ENCODE data around the gene SRA1. TPM values are rescaled to one million over a fixed set of nuclear protein-coding genes. Genes with fewer than 3 reads are reported as not detected.
"Not testable (repeated sequence)": the region's sequence is repeated elsewhere in the genome, so short reads cannot be mapped to it uniquely, and the experiment has no call there.

The SRA1 gene
- 10 to 100 TPM; 24.6 to 27.9 TPM for total RNA-seq

GRCh38 chr5:140557136-140557805, at the start of gene SRA1:
Gene SRA1, minus strand, starts transcription at chr5:140557473. Its CDS starts 21 bp downstream, at chr5:140557452.
- Histone ChIP-seq H3K4me3 (peak within 1 kb of the TSS; percentile 82 to 85), H3K27ac (peak within 1 kb of the TSS; percentile 88 to 95), H3K27me3 (no peaks in the 10 kb centered on the region), H3K9me3 (no peaks in the 10 kb centered on the region), H3K36me3 (peaks cover 4% of the 10 kb centered on the region), H3K4me1 (peaks cover 0 to 36% of the 10 kb centered on the region in 2 donors)
- DNase-seq (ENCODE audit: low spot score) = peak; percentile 97
- TF ChIP-seq CTCF (IDR thresholded peaks at IDR 0.05) = no peak

GRCh38 chr5:140607031-140607430, 49.8 kb upstream of the SRA1 start:
- no peak for DNase-seq (ENCODE audit: low spot score)
- TF ChIP-seq CTCF (IDR thresholded peaks at IDR 0.05) = no peak
- Histone ChIP-seq H3K36me3 (no peaks in the 10 kb centered on the region), H3K27me3 (no peaks in the 10 kb centered on the region), H3K4me1 (no peaks in the 10 kb centered on the region), H3K4me3 (no peak overlapping the region), H3K27ac (no peak overlapping the region), H3K9me3 (no peaks in the 10 kb centered on the region)

- no peak overlapping the region for H3K27ac ChIP-seq
- H3K27me3 ChIP-seq = no peaks in the 10 kb centered on the region
- H3K36me3 ChIP-seq = no peaks in the 10 kb centered on the region
- H3K9me3 ChIP-seq = no peaks in the 10 kb centered on the region
- no peak for DNase-seq (ENCODE audit: low spot score)
- no peak overlapping the region for H3K4me3 ChIP-seq
- no peaks in the 10 kb centered on the region for H3K4me1 ChIP-seq
- no peak for TF ChIP-seq CTCF (IDR thresholded peaks at IDR 0.05)
These were observed 48.6 kb upstream of the SRA1 start for GRCh38 chr5:140605879-140606278.

GRCh38 chr5:140603734-140604133, 46.5 kb upstream of the SRA1 start:
- Histone ChIP-seq H3K4me3 (no peak overlapping the region), H3K27me3 (no peaks in the 10 kb centered on the region), H3K4me1 (no peaks in the 10 kb centered on the region), H3K36me3 (no peaks in the 10 kb centered on the region), H3K27ac (no peak overlapping the region), H3K9me3 (no peaks in the 10 kb centered on the region)
- DNase-seq (ENCODE audit: low spot score) = no peak
- no peak for TF ChIP-seq CTCF (IDR thresholded peaks at IDR 0.05)

- not testable (repeated sequence) for H3K27me3 ChIP-seq; H3K4me1 ChIP-seq; H3K4me3 ChIP-seq; DNase-seq (ENCODE audit: low spot score); H3K36me3 ChIP-seq; H3K9me3 ChIP-seq
- peak overlapping the region in 1 of 2 donors; percentile 26 for H3K27ac ChIP-seq
These were observed 46.1 kb upstream of the SRA1 start for GRCh38 chr5:140603446-140603698.

- Histone ChIP-seq H3K36me3 (no peaks in the 10 kb centered on the region), H3K27me3 (no peaks in the 10 kb centered on the region), H3K4me3 (no peak overlapping the region), H3K4me1 (no peaks in the 10 kb centered on the region), H3K9me3 (no peaks in the 10 kb centered on the region), H3K27ac (peak overlapping the region; percentile 27 to 51)
- TF ChIP-seq CTCF (IDR thresholded peaks at IDR 0.05) = no peak
- DNase-seq (ENCODE audit: low spot score) = no peak
These were observed 44.9 kb upstream of the SRA1 start for GRCh38 chr5:140602147-140602546.
